SK-N-SH (cell line): ENCODE results near the gene PLD3. TPM values are rescaled to one million over a fixed set of nuclear protein-coding genes. Genes with fewer than 3 reads are reported as not detected.

Source experiments
- CTCF ChIA-PET: fragments of 300-600, 350-600 bp; formaldehyde crosslinking; extraction: SDS; loops from one replicate; lab custom pipeline; 2021; lab: Yijun Ruan, JAX
- POLR2A ChIA-PET: fragments of 350-600 bp; sonication (Branson Sonifier 250); formaldehyde crosslinking; extraction: SDS; loops from one replicate; lab custom pipeline; 2020; ENCODE audit warnings: antibody characterized with exemption, inconsistent platforms; lab: Yijun Ruan, JAX
- DNase-seq: peaks from one replicate; pipeline ENCODE4 v3.0.0; 2012
- H2AFZ ChIP-seq: fragments of 200-600 bp; sonication (generic); 2 replicates; pipeline ENCODE4 v1.8.1; 2016; ENCODE audit warnings: antibody characterized with exemption, mild to moderate bottlenecking, low read depth
- H3F3A ChIP-seq: fragments of 200-600 bp; sonication (generic); replicated peaks from 2 replicates; pipeline ENCODE3; 2016; ENCODE audit warnings: antibody characterized with exemption, mild to moderate bottlenecking; ENCODE audit not compliant: insufficient read depth
- H3K27ac ChIP-seq, 2 experiments: fragments of 200-500 bp in 1 of 2; fragments of 200-600 bp in 1 of 2; sonication (Bioruptor generic) in 1 of 2; sonication (generic), shearing (Covaris generic) in 1 of 2; 2 replicates each; pipeline versions ENCODE4 v1.5.1 to v1.6.1; 2014 to 2016; ENCODE audit warnings: low read depth in 2 of 2, inconsistent platforms in 1 of 2, low read length in 1 of 2, mild to moderate bottlenecking in 1 of 2, mixed read lengths in 1 of 2
- H3K27me3 ChIP-seq: fragments of 200-600 bp; sonication (generic), shearing (Covaris generic); 2 replicates; pipeline ENCODE4 v1.6.1; 2016; ENCODE audit warnings: mixed run types; ENCODE audit not compliant: insufficient read depth
- H3K36me3 ChIP-seq, 2 experiments: fragments of 200-500 bp in 1 of 2; fragments of 200-600 bp in 1 of 2; sonication (Bioruptor generic) in 1 of 2; sonication (generic) in 1 of 2; replicated peaks in 1 of 2; 2 replicates each; pipeline versions ENCODE3 to v1.5.1; 2014 to 2016; ENCODE audit warnings: low read length in 1 of 2, mild to moderate bottlenecking in 1 of 2; ENCODE audit not compliant: insufficient read depth in 2 of 2, control insufficient read depth in 1 of 2
- H3K4me1 ChIP-seq, 2 experiments: fragments of 200-500 bp in 1 of 2; fragments of 200-600 bp in 1 of 2; sonication (Bioruptor generic) in 1 of 2; sonication (generic), shearing (Covaris generic) in 1 of 2; 2 replicates each; pipeline versions ENCODE4 v1.5.1 to v1.6.1; 2014 to 2016; ENCODE audit warnings: low read depth in 1 of 2, low read length in 1 of 2, mixed run types in 1 of 2; ENCODE audit not compliant: insufficient read depth in 2 of 2, control insufficient read depth in 1 of 2
- H3K4me2 ChIP-seq: fragments of 200-600 bp; sonication (generic), shearing (Covaris generic); 2 replicates; pipeline ENCODE4 v1.6.1; 2017; ENCODE audit warnings: mixed run types
- H3K4me3 ChIP-seq, 2 experiments: fragments of 200-500 bp in 1 of 2; fragments of 200-600 bp in 1 of 2; sonication (Bioruptor generic) in 1 of 2; sonication (generic), shearing (Covaris generic) in 1 of 2; 2 replicates each; pipeline versions ENCODE4 v1.5.1 to v1.8.1; 2014 to 2016; ENCODE audit warnings: low read depth in 2 of 2, inconsistent platforms in 1 of 2, low read length in 1 of 2, mild to moderate bottlenecking in 1 of 2, mixed read lengths in 1 of 2, moderate library complexity in 1 of 2
- H3K79me2 ChIP-seq: fragments of 200-600 bp; sonication (generic); 2 replicates; pipeline ENCODE4 v1.8.1; 2017; ENCODE audit warnings: mild to moderate bottlenecking; ENCODE audit not compliant: insufficient read depth
- H3K9ac ChIP-seq: fragments of 200-600 bp; sonication (generic); 2 replicates; pipeline ENCODE4 v1.6.1; 2017; ENCODE audit warnings: mixed run types
- H3K9me2 ChIP-seq: fragments of 200-600 bp; sonication (generic); 2 replicates; pipeline ENCODE4 v1.6.1; 2017; ENCODE audit warnings: mixed run types
- H3K9me3 ChIP-seq: fragments of 200-600 bp; sonication (generic); 2 replicates; pipeline ENCODE4 v1.6.1; 2017; ENCODE audit warnings: mixed run types, mild to moderate bottlenecking, moderate library complexity
- H4K20me1 ChIP-seq: fragments of 200-600 bp; sonication (generic); 2 replicates; pipeline ENCODE4 v1.6.1; 2017; ENCODE audit warnings: mild to moderate bottlenecking, mixed run types; ENCODE audit not compliant: insufficient read depth
- CHD2 ChIP-seq: fragments of 150-350 bp; IDR thresholded peaks from 2 replicates; pipeline ENCODE4 v1.6.1; 2018; ENCODE audit warnings: low read length; ENCODE audit not compliant: partially characterized antibody
- CTCF ChIP-seq: fragments of 200-600 bp; sonication (generic); IDR thresholded peaks from 2 replicates; pipeline ENCODE4 v1.6.1; 2017; ENCODE audit warnings: antibody characterized with exemption, mild to moderate bottlenecking, moderate library complexity
- ELF1 ChIP-seq: IDR thresholded peaks from 2 replicates; pipeline ENCODE4 v1.4.0; 2012
- EP300 ChIP-seq, 2 experiments: IDR thresholded peaks; 2 replicates each; pipeline versions ENCODE4 v1.4.0 to v1.6.1; 2012; ENCODE audit warnings: borderline replicate concordance in 1 of 2, low read depth in 1 of 2, low read length in 1 of 2
- FOSL2 ChIP-seq: IDR thresholded peaks from 2 replicates; pipeline ENCODE4 v1.4.0; 2012; ENCODE audit warnings: low read depth, mild to moderate bottlenecking, moderate library complexity, borderline replicate concordance
- GABPA ChIP-seq: IDR thresholded peaks from 2 replicates; pipeline ENCODE4 v1.4.0; 2012; ENCODE audit warnings: low read depth, mild to moderate bottlenecking
- JUND ChIP-seq: IDR thresholded peaks from 2 replicates; pipeline ENCODE4 v1.4.0; 2012
- MXI1 ChIP-seq: IDR thresholded peaks from 2 replicates; pipeline ENCODE4 v1.6.1; 2012; ENCODE audit warnings: mild to moderate bottlenecking, low read depth, low read length, improper control_type of control experiment
- NFIC ChIP-seq: IDR thresholded peaks from 2 replicates; pipeline ENCODE4 v1.4.0; 2012; ENCODE audit warnings: borderline replicate concordance
- NRF1 ChIP-seq: IDR thresholded peaks from 2 replicates; pipeline ENCODE4 v1.6.1; 2012; ENCODE audit warnings: low read depth, mild to moderate bottlenecking, low read length
- POLR2AphosphoS5 ChIP-seq: IDR thresholded peaks from 2 replicates; pipeline ENCODE4 v1.6.1; 2012; ENCODE audit warnings: low read depth, low read length
- RAD21 ChIP-seq: IDR thresholded peaks from 2 replicates; pipeline ENCODE4 v1.6.1; 2012; ENCODE audit warnings: mild to moderate bottlenecking, low read length
- RCOR1 ChIP-seq: fragments of 150-350 bp; IDR thresholded peaks from 2 replicates; pipeline ENCODE4 v1.6.1; 2017; ENCODE audit warnings: antibody characterized with exemption, low read length
- REST ChIP-seq: IDR thresholded peaks from 2 replicates; pipeline ENCODE4 v1.6.1; 2012; ENCODE audit warnings: mild to moderate bottlenecking, low read depth, low read length, moderate library complexity
- RXRA ChIP-seq: IDR thresholded peaks from 2 replicates; pipeline ENCODE4 v1.4.0; 2012; ENCODE audit warnings: low read depth, mild to moderate bottlenecking, borderline replicate concordance
- TAF1 ChIP-seq: IDR thresholded peaks from 2 replicates; pipeline ENCODE4 v1.6.1; 2012; ENCODE audit warnings: low read depth, mild to moderate bottlenecking, low read length, moderate library complexity, borderline replicate concordance
- TCF12 ChIP-seq: IDR thresholded peaks from 2 replicates; pipeline ENCODE4 v1.4.0; 2012
- WGBS: methylation state at CpG from one replicate; pipeline ENCODE4 v1.1.6; 2017; ENCODE audit warnings: low lambda C conversion rate; 5-methylcytosine and 5-hydroxymethylcytosine counted together
- polyA plus RNA-seq, 3 experiments: library from polyadenylated mRNA; depleted of rRNA; stranded (reverse); fragments of >200 nt; gene quantifications; 2 replicates each; pipeline ENCODE4 v1.2.3, GENCODE V29; 2012

The PLD3 gene
- polyA plus RNA-seq, 1 of the 3 experiments (the other 2 are of a cell fraction): 511 TPM

- H3K27ac ChIP-seq: no peak overlapping the region
- no peak overlapping the region for H2AFZ ChIP-seq
- H3K9me2 ChIP-seq: no peaks in the 10 kb centered on the region
- H3K27me3 ChIP-seq: no peaks in the 10 kb centered on the region
- peaks cover 3% of the 10 kb centered on the region for H3K79me2 ChIP-seq
- no peak overlapping the region for H3K9ac ChIP-seq
- peaks cover 5% of the 10 kb centered on the region for H3F3A ChIP-seq
- WGBS: 96% methylated on average over 13 of the region's 13 CpGs
- DNase-seq: no peak
- ChIA-PET CTCF (no interaction called here), POLR2A (no interaction called here)
- H3K4me1 ChIP-seq: peaks cover 0 to 3% of the 10 kb centered on the region in 2 experiments; a peak in 3 of 4 replicates
- no peaks in the 10 kb centered on the region for H3K9me3 ChIP-seq
- H3K4me3 ChIP-seq: no peak overlapping the region
- H3K36me3 ChIP-seq: no peaks in the 10 kb centered on the region
- H3K4me2 ChIP-seq: no peak overlapping the region
- TF ChIP-seq CTCF (no peak), CHD2 (no peak), RXRA (no peak)
- TF ChIP-seq, all 33 proteins: peak for 0
- no peaks in the 10 kb centered on the region for H4K20me1 ChIP-seq
These were observed 11.7 kb downstream of the PLD3 start for GRCh38 chr19:40360020-40360707.

DNA sequence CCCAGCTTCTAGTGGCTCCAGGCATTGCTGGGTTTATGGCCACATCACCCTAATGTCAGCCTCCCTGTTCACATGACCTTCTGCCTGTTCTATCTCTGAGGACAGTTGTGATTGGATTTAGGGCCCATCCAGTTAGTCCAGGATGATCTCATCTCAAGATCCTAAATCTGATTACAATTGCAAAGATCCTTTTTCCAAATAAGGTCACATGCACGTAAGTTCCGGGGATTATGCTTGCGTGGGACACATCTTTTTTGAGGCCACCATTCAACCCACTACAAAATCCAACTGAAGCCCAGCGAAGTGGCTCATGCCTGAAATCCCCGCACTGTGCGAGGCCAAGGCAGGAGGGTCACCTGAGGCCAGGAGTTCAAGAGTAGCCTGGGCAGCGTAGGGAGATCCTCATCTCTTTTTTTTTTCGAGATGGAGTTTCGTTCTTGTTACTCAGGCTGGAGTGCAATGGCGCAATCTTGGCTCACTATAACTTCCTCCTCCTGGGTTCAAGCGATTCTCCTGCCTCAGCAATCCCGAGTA, 12.3 kb downstream of the PLD3 start:
- TF ChIP-seq MXI1 (no peak), RCOR1 (no peak), JUND (no peak), REST (no peak), NRF1 (no peak), POLR2AphosphoS5 (no peak), ELF1 (no peak), CTCF (no peak), GABPA (no peak), TCF12 (no peak), NFIC (no peak), TAF1 (no peak), EP300 (IDR thresholded peaks at IDR 0.05; ENCODE audit: borderline replicate concordance in 1 of 2, low read depth in 1 of 2, low read length in 1 of 2) (no peak), FOSL2 (no peak), RAD21 (no peak)
- H3K4me3 ChIP-seq: no peak overlapping the region
- no peak overlapping the region for H3K27ac ChIP-seq
- ChIA-PET POLR2A (no interaction called here), CTCF (no interaction called here)
- no peaks in the 10 kb centered on the region for H4K20me1 ChIP-seq
- H3K36me3 ChIP-seq: no peaks in the 10 kb centered on the region
- no peak overlapping the region for H2AFZ ChIP-seq
- H3K27me3 ChIP-seq: no peaks in the 10 kb centered on the region
- no peak overlapping the region for H3K4me2 ChIP-seq
- no peaks in the 10 kb centered on the region for H3K9me2 ChIP-seq
- no peaks in the 10 kb centered on the region for H3K9me3 ChIP-seq
- WGBS: 97% methylated on average over 12 of the region's 12 CpGs
- peaks cover 7% of the 10 kb centered on the region for H3F3A ChIP-seq
- peaks cover 1% of the 10 kb centered on the region for H3K79me2 ChIP-seq
- H3K4me1 ChIP-seq: peaks cover 0 to 4% of the 10 kb centered on the region in 2 experiments; a peak in 3 of 4 replicates
- H3K9ac ChIP-seq: no peak overlapping the region
- no peak for DNase-seq
